Neuronal stem cell (in vitro differentiated cells): Measurements from ENCODE around the gene ZNF618.

Source experiments
- DNase-seq: peaks from one replicate; pipeline ENCODE4 v3.0.0-alpha.2; 2013; ENCODE audit warnings: low spot score
- H2AFZ ChIP-seq: one replicate; pipeline ENCODE4 v1.6.1; 2013; ENCODE audit warnings: mild to moderate bottlenecking, low read length, inconsistent platforms
- H2AK5ac ChIP-seq: 2 replicates; pipeline ENCODE4 v1.6.1; 2013; ENCODE audit warnings: low read depth, mild to moderate bottlenecking, inconsistent platforms, low read length, moderate library complexity, mixed read lengths
- H2BK120ac ChIP-seq: 2 replicates; pipeline ENCODE4 v1.6.1; 2013; ENCODE audit warnings: low read depth, mild to moderate bottlenecking, inconsistent platforms, low read length, moderate library complexity, mixed read lengths
- H2BK12ac ChIP-seq: one replicate; pipeline ENCODE4 v1.6.1; 2013; ENCODE audit warnings: low read length, inconsistent platforms
- H2BK15ac ChIP-seq: 2 replicates; pipeline ENCODE4 v1.6.1; 2013; ENCODE audit warnings: mild to moderate bottlenecking, low read length, inconsistent platforms, mixed read lengths
- H2BK5ac ChIP-seq: one replicate; pipeline ENCODE4 v1.6.1; 2013; ENCODE audit warnings: inconsistent platforms, mild to moderate bottlenecking, low read length, moderate library complexity
- H3K14ac ChIP-seq: one replicate; pipeline ENCODE4 v1.6.1; 2013; ENCODE audit warnings: low read length, inconsistent platforms
- H3K18ac ChIP-seq: 2 replicates; pipeline ENCODE4 v1.6.1; 2013; ENCODE audit warnings: low read length, inconsistent platforms
- H3K23ac ChIP-seq: 2 replicates; pipeline ENCODE4 v1.6.1; 2013; ENCODE audit warnings: low read depth, mild to moderate bottlenecking, mixed read lengths, low read length, inconsistent platforms; ENCODE audit not compliant: poor library complexity
- H3K27ac ChIP-seq: replicated peaks from 3 replicates; pipeline ENCODE4 v1.5.1; 2013; ENCODE audit warnings: low read length, inconsistent platforms
- H3K27me3 ChIP-seq, 3 experiments: 2 replicates each; pipeline ENCODE4 v1.6.1; 2013; ENCODE audit warnings: low read length in 3 of 3, mild to moderate bottlenecking in 2 of 3, inconsistent platforms in 1 of 3, low read depth in 1 of 3, mixed read lengths in 1 of 3, moderate library complexity in 1 of 3; ENCODE audit not compliant: control insufficient read depth in 3 of 3, insufficient read depth in 3 of 3
- H3K36me3 ChIP-seq, 2 donors: replicated peaks in 1 of 2; 2 replicates each; pipeline ENCODE4 v1.6.1; 2013; ENCODE audit warnings: low read length in 2 of 2; ENCODE audit not compliant: control insufficient read depth in 2 of 2, insufficient read depth in 2 of 2
- H3K4ac ChIP-seq: 2 replicates; pipeline ENCODE4 v1.6.1; 2013; ENCODE audit warnings: inconsistent platforms, mild to moderate bottlenecking, low read length, moderate library complexity
- H3K4me1 ChIP-seq, 2 donors: 1 replicate in 1 of 2; 2 replicates in 1 of 2; pipeline ENCODE4 v1.6.1; 2013; ENCODE audit warnings: low read length in 2 of 2, low read depth in 1 of 2; ENCODE audit not compliant: control insufficient read depth in 2 of 2, insufficient read depth in 1 of 2
- H3K4me2 ChIP-seq: one replicate; pipeline ENCODE4 v1.6.1; 2013; ENCODE audit warnings: mild to moderate bottlenecking, low read length, inconsistent platforms; ENCODE audit not compliant: insufficient read depth, poor library complexity, severe bottlenecking
- H3K4me3 ChIP-seq, 2 donors: 2 replicates each; pipeline ENCODE4 v1.5.1; 2013; ENCODE audit warnings: low read length in 2 of 2, mild to moderate bottlenecking in 2 of 2, inconsistent platforms in 1 of 2, moderate library complexity in 1 of 2
- H3K79me1 ChIP-seq: one replicate; pipeline ENCODE4 v1.6.1; 2013; ENCODE audit warnings: low read depth, mild to moderate bottlenecking, inconsistent platforms, low read length, moderate library complexity
- H3K9ac ChIP-seq: one replicate; pipeline ENCODE4 v1.6.1; 2013; ENCODE audit warnings: mild to moderate bottlenecking, low read depth, low read length, inconsistent platforms; ENCODE audit not compliant: poor library complexity
- H3K9me3 ChIP-seq, 2 donors: replicated peaks in 1 of 2; 2 replicates each; pipeline versions ENCODE3 to v1.6.1; 2013; ENCODE audit warnings: low read length in 2 of 2, mild to moderate bottlenecking in 2 of 2, inconsistent platforms in 1 of 2, low read depth in 1 of 2, mixed read lengths in 1 of 2, moderate library complexity in 1 of 2; ENCODE audit not compliant: control insufficient read depth in 2 of 2, insufficient read depth in 1 of 2
- H4K8ac ChIP-seq: one replicate; pipeline ENCODE4 v1.6.1; 2013; ENCODE audit warnings: low read depth, mild to moderate bottlenecking, inconsistent platforms, low read length, moderate library complexity
- H4K91ac ChIP-seq: one replicate; pipeline ENCODE4 v1.6.1; 2013; ENCODE audit warnings: low read length, low read depth, mild to moderate bottlenecking, inconsistent platforms; ENCODE audit not compliant: poor library complexity
- WGBS, 2 donors: extraction: QIAGEN DNeasy Blood & Tissue Kit; methylation state at CpG; one replicate each; pipeline ENCODE4 v1.1.7; 2013; ENCODE audit warnings: missing lambda C conversion rate in 2 of 2, mixed read lengths in 1 of 2; ENCODE audit not compliant: insufficient read length in 2 of 2, insufficient replicate concordance in 1 of 2; ENCODE audit errors: extremely low coverage in 2 of 2; 5-methylcytosine and 5-hydroxymethylcytosine counted together

The ZNF618 gene

DNA sequence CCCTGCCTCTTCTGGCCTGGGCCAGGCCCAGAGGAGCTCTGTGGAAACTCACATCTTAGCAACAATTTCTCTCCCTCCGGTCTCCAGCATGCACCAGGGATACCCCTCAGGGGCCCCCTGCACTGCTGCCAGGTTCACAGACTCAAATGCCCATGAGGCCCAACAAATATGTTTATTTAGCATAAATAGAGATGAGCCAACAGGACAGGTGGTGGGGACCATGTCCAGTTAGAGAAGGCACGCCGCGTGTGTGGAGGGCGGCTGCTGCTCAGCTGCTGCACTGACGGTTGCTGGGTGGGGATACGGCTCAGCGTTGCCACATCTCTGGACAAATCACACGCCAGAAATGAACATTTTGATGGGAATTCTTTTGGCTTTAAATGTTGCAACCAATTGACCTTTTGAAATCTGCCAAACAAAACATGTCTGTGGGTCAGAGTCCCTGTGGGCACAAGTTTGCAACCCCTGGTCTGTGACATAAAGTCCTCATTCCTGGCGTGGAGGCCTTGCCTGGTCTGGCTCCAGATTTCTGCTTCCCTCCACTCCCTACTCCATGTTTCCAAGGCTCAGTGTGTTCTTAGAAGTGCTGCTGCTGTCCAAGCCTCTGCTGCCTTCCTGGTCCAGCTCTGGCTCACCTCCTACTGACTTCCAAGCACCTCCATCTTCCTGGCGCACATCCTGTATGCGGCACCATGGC lies 113.1 kb downstream of the ZNF618 start:
- Histone ChIP-seq H2AFZ (no peak overlapping the region), H4K91ac (no peak overlapping the region), H3K27me3 (no peaks in the 10 kb centered on the region), H3K4ac (no peak overlapping the region), H3K14ac (no peak overlapping the region), H3K4me3 (no peak overlapping the region), H4K8ac (no peak overlapping the region), H3K79me1 (peaks cover 11% of the 10 kb centered on the region), H3K4me1 (peaks cover 2 to 4% of the 10 kb centered on the region in 2 donors), H3K36me3 (peaks cover 21 to 47% of the 10 kb centered on the region in 2 donors), H2AK5ac (no peak overlapping the region), H2BK120ac (no peak overlapping the region), H3K4me2 (no peak overlapping the region), H3K23ac (no peak overlapping the region), H3K9me3 (no peaks in the 10 kb centered on the region), H2BK12ac (no peak overlapping the region), H2BK5ac (no peak overlapping the region), H3K9ac (no peak overlapping the region), H2BK15ac (no peak overlapping the region), H3K18ac (no peak overlapping the region), H3K27ac (no peak overlapping the region)
- DNase-seq: no peak
- WGBS, 2 donors: no CpG with 5 or more reads among the region's 12 CpGs

DNA sequence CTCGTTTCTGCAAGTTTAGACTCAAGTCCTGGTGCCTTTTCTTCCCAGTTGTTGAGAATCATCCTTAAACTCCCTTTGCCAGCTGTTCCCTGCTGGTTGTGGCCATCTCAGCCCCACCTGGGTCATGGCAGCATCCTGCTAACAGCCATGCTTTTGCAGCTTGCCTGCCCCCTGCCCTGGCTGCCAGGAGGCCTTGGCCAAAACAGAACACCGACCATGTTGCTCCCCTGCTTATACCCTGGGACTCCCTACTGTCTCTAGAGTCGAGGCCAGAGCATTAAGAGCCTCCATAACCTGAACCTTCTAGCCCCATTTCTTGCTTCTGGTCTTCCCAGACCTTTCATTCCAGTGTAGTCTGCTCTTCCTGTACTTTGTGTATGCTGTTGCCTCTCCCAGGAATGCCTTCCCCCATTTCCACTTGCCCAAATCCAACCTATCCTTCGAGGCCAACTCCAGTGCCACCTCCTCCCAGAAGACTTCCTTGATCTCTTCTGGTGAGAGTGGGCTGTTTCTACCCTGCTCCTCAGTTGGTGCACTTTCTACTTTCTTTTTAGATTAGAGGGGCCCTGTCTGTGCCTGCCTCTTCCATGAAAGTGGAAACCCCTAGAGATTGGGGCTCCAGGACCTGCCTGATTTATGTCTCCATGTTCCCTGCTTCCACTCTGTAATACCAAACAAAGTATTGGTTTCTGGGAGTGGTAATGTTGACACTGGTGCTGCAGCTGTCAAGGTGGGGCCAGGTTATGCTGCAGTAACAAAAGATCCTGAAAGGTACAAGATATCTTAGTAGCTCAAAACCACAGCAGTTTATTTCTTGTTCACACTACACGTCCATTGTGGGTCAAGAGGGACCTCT lies 113.8 kb downstream of the ZNF618 start:
- Histone ChIP-seq H3K36me3 (peaks cover 19 to 41% of the 10 kb centered on the region in 2 donors), H2BK15ac (no peak overlapping the region), H3K14ac (no peak overlapping the region), H3K23ac (no peak overlapping the region), H2BK120ac (no peak overlapping the region), H4K8ac (no peak overlapping the region), H3K4ac (no peak overlapping the region), H3K27ac (no peak overlapping the region), H3K4me2 (no peak overlapping the region), H3K9me3 (no peaks in the 10 kb centered on the region), H3K27me3 (no peaks in the 10 kb centered on the region), H2AK5ac (no peak overlapping the region), H2BK5ac (no peak overlapping the region), H2BK12ac (no peak overlapping the region), H3K79me1 (peaks cover 10% of the 10 kb centered on the region), H3K4me3 (no peak overlapping the region), H3K18ac (no peak overlapping the region), H3K4me1 (peaks cover 2 to 4% of the 10 kb centered on the region in 2 donors), H3K9ac (no peak overlapping the region), H2AFZ (no peak overlapping the region), H4K91ac (no peak overlapping the region)
- WGBS, 2 donors: no CpG with 5 or more reads among the region's 5 CpGs
- no peak for DNase-seq

DNA sequence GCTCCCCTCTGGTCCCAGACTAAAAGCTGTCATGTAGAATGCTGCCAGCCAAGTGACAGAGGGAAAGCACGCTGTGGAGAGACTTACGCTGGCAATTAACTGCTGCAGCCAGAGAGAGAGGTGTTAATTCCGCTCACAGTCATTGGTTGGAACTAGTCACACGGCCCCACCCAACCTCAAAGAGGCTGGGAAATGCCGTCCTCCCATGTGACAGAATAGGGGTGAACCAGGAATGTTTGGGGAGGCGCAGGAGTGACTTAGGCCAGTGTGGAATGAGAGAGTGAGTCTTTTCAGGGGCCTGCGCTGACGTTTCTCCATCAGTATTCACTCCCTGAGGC lies 114.4 kb downstream of the ZNF618 start:
- Histone ChIP-seq H3K23ac (no peak overlapping the region), H3K14ac (no peak overlapping the region), H3K27ac (no peak overlapping the region), H3K79me1 (peaks cover 10% of the 10 kb centered on the region), H3K36me3 (peaks cover 18 to 43% of the 10 kb centered on the region in 2 donors), H2AFZ (no peak overlapping the region), H2BK120ac (no peak overlapping the region), H3K4me3 (no peak overlapping the region), H2AK5ac (no peak overlapping the region), H3K4ac (no peak overlapping the region), H3K27me3 (no peaks in the 10 kb centered on the region), H2BK12ac (no peak overlapping the region), H3K9ac (no peak overlapping the region), H2BK5ac (no peak overlapping the region), H4K8ac (no peak overlapping the region), H3K18ac (no peak overlapping the region), H3K4me2 (no peak overlapping the region), H4K91ac (no peak overlapping the region), H2BK15ac (no peak overlapping the region), H3K9me3 (no peaks in the 10 kb centered on the region), H3K4me1 (peaks cover 2 to 4% of the 10 kb centered on the region in 2 donors)
- DNase-seq: no peak
- no CpG with 5 or more reads among the region's 8 CpGs for WGBS, 2 donors

- H2BK120ac ChIP-seq: no peak overlapping the region
- no peak for DNase-seq
- no peaks in the 10 kb centered on the region for H3K9me3 ChIP-seq
- peaks cover 17 to 45% of the 10 kb centered on the region in 2 donors for H3K36me3 ChIP-seq
- no peak overlapping the region for H3K23ac ChIP-seq
- peaks cover 10% of the 10 kb centered on the region for H3K79me1 ChIP-seq
- H3K4me1 ChIP-seq: peaks cover 2% of the 10 kb centered on the region in 2 donors
- no peak overlapping the region for H2BK5ac ChIP-seq
- no peak overlapping the region for H3K9ac ChIP-seq
- no peak overlapping the region for H2AFZ ChIP-seq
- H3K4me2 ChIP-seq: no peak overlapping the region
- WGBS, 2 donors: no CpG with 5 or more reads among the region's 5 CpGs
- no peak overlapping the region for H4K91ac ChIP-seq
- no peak overlapping the region for H3K4ac ChIP-seq
- H3K18ac ChIP-seq: no peak overlapping the region
- H3K4me3 ChIP-seq: no peak overlapping the region
- H2AK5ac ChIP-seq: no peak overlapping the region
- no peak overlapping the region for H3K27ac ChIP-seq
- H4K8ac ChIP-seq: no peak overlapping the region
- no peaks in the 10 kb centered on the region for H3K27me3 ChIP-seq
- H2BK12ac ChIP-seq: no peak overlapping the region
- H2BK15ac ChIP-seq: no peak overlapping the region
- no peak overlapping the region for H3K14ac ChIP-seq
Measured at GRCh38 chr9:113990975-113991471, 114.9 kb downstream of the ZNF618 start.
